Panc1 (cell line): ENCODE measurements around the gene TRIM60. TPM values are rescaled to one million over a fixed set of nuclear protein-coding genes. Genes with fewer than 3 reads are reported as not detected.

Source experiments
- ATAC-seq: fragments of 200-7000 bp; cut with Tn5 transposase; 2 replicates; pipeline ENCODE4 v1.9.1; 2020; ENCODE audit warnings: mild to moderate bottlenecking, moderate library complexity
- BruUV-seq: library from RNA; stranded (reverse); fragments of 400-500 nt; replicated peaks from 2 replicates; lab custom pipeline; 2021; lab: Mats Ljungman, UMichigan
- CTCF ChIA-PET: fragments of 300-600 bp; sonication (Branson Sonifier 250); formaldehyde crosslinking; loops from one replicate; lab custom pipeline; 2022; ENCODE audit warnings: antibody characterized with exemption; lab: Charles Lee
- POLR2A ChIA-PET: fragments of 300-600 bp; sonication (Branson Sonifier 250); formaldehyde crosslinking; loops from one replicate; lab custom pipeline; 2022; ENCODE audit warnings: antibody characterized with exemption; lab: Charles Lee
- DNase-seq: peaks from one replicate; pipeline ENCODE4 v3.0.0-alpha.2; 2010; ENCODE audit warnings: low read depth, low spot score
- H3K27ac ChIP-seq: 2 replicates; pipeline ENCODE4 v1.5.1; 2011; ENCODE audit warnings: mild to moderate bottlenecking, low read length, inconsistent platforms
- H3K27me3 ChIP-seq: fragments of 200-500 bp; sonication (Bioruptor generic); 2 replicates; pipeline ENCODE4 v1.6.0; 2014; ENCODE audit warnings: low read length, inconsistent platforms; ENCODE audit not compliant: control insufficient read depth, insufficient read depth
- H3K36me3 ChIP-seq: fragments of 200-500 bp; sonication (Bioruptor generic); 2 replicates; pipeline ENCODE4 v1.5.1; 2014; ENCODE audit warnings: inconsistent platforms, mild to moderate bottlenecking, low read length, moderate library complexity; ENCODE audit not compliant: control insufficient read depth, insufficient read depth
- H3K4me1 ChIP-seq: 2 replicates; pipeline ENCODE4 v1.5.1; 2011; ENCODE audit warnings: inconsistent platforms, mild to moderate bottlenecking, low read length, moderate library complexity; ENCODE audit not compliant: control insufficient read depth, insufficient read depth
- H3K4me3 ChIP-seq, 2 experiments: 2 replicates each; pipeline ENCODE4 v1.5.1; 2011 to 2012; ENCODE audit warnings: low read depth in 2 of 2, low read length in 2 of 2, mild to moderate bottlenecking in 2 of 2, inconsistent platforms in 1 of 2, moderate library complexity in 1 of 2
- H3K9me3 ChIP-seq: fragments of 200-500 bp; sonication (Bioruptor generic); 2 replicates; pipeline ENCODE4 v1.5.1; 2014; ENCODE audit warnings: low read depth, mild to moderate bottlenecking, inconsistent platforms, low read length, moderate library complexity; ENCODE audit not compliant: control insufficient read depth, insufficient read depth
- POLR2AphosphoS5 ChIP-seq: IDR thresholded peaks from 2 replicates; pipeline ENCODE4 v1.6.1; 2012; ENCODE audit warnings: mild to moderate bottlenecking, low read depth, low read length, moderate library complexity
- SIN3A ChIP-seq: IDR thresholded peaks from 2 replicates; pipeline ENCODE4 v1.6.1; 2012; ENCODE audit warnings: low read depth, mild to moderate bottlenecking, low read length, moderate library complexity, borderline replicate concordance; ENCODE audit not compliant: insufficient read depth
- TCF7L2 ChIP-seq: IDR thresholded peaks from 2 replicates; pipeline ENCODE4 v1.6.1; 2011; ENCODE audit warnings: mild to moderate bottlenecking, low read depth, low read length, inconsistent platforms
- in situ Hi-C: cut with HindIII; loops from 2 replicates; pipeline ENCODE4 v1.10.0; 2016; ENCODE audit warnings: low sequenced_read_pairs, low pct_unique_long_range_greater_than_20kb
- intact Hi-C: fragments of 100-400 bp; cut with micrococcal nuclease; formaldehyde crosslinking; loops from one replicate; pipeline ENCODE4 v1.10.0; 2022; ENCODE audit not compliant: unreplicated experiment
- total RNA-seq: library from RNA; stranded (reverse); gene quantifications from one replicate; pipeline ENCODE4 v1.2.1, GENCODE V29; 2021; ENCODE audit not compliant: unreplicated experiment
- TF ChIP-seq, protein P1 (sequence below): fragments of 450-650 bp; IDR thresholded peaks from 2 replicates; pipeline ENCODE4 v1.5.1; 2017; ENCODE audit warnings: mild to moderate bottlenecking
- TF ChIP-seq, protein P2 (sequence below), 2 experiments: IDR thresholded peaks; 2 replicates each; pipeline ENCODE4 v1.6.1; 2011 to 2012; ENCODE audit warnings: low read depth in 2 of 2, control low read depth in 1 of 2, low read length in 1 of 2, mild to moderate bottlenecking in 1 of 2, moderate library complexity in 1 of 2; ENCODE audit not compliant: insufficient read depth in 1 of 2

TRIM60 gene
- total RNA-seq, 1 experiment from 2014 or later: not detected

DNA sequence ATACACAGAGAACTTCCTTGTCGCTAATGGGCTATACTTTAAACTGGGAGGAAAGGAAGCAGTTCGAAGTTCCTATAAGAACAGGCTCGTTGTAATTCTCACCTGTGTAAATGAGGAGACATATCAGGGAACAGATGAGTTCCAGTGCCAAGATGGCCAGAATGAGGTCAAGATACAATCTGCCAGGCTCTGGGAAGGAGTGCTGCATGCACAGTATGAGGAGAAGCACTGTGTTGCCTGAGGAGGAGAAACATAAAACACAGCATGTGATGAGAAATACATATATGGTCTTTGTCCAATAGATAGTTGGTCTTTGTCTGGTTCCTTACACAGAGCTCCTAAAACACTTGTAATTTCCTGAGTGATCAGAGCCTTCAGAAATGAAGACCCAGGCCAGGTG, 56.6 kb downstream of the TRIM60 start:
- POLR2A ChIA-PET: no interaction called here
- in situ Hi-C loops: no loop called here
- intact Hi-C loops: no loop called here
- ATAC-seq: no peak
- CTCF ChIA-PET: no interaction called here
- Histone ChIP-seq H3K27ac (no peak overlapping the region), H3K36me3 (no peaks in the 10 kb centered on the region), H3K27me3 (no peaks in the 10 kb centered on the region), H3K4me1 (no peaks in the 10 kb centered on the region), H3K9me3 (no peaks in the 10 kb centered on the region), H3K4me3 (no peak overlapping the region)
- no TSS peak for BruUV-seq
- TF ChIP-seq SIN3A (no peak), TCF7L2 (no peak), POLR2AphosphoS5 (no peak)
- TF ChIP-seq, protein P1, sequence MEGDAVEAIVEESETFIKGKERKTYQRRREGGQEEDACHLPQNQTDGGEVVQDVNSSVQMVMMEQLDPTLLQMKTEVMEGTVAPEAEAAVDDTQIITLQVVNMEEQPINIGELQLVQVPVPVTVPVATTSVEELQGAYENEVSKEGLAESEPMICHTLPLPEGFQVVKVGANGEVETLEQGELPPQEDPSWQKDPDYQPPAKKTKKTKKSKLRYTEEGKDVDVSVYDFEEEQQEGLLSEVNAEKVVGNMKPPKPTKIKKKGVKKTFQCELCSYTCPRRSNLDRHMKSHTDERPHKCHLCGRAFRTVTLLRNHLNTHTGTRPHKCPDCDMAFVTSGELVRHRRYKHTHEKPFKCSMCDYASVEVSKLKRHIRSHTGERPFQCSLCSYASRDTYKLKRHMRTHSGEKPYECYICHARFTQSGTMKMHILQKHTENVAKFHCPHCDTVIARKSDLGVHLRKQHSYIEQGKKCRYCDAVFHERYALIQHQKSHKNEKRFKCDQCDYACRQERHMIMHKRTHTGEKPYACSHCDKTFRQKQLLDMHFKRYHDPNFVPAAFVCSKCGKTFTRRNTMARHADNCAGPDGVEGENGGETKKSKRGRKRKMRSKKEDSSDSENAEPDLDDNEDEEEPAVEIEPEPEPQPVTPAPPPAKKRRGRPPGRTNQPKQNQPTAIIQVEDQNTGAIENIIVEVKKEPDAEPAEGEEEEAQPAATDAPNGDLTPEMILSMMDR: no peak
- TF ChIP-seq, protein P2, sequence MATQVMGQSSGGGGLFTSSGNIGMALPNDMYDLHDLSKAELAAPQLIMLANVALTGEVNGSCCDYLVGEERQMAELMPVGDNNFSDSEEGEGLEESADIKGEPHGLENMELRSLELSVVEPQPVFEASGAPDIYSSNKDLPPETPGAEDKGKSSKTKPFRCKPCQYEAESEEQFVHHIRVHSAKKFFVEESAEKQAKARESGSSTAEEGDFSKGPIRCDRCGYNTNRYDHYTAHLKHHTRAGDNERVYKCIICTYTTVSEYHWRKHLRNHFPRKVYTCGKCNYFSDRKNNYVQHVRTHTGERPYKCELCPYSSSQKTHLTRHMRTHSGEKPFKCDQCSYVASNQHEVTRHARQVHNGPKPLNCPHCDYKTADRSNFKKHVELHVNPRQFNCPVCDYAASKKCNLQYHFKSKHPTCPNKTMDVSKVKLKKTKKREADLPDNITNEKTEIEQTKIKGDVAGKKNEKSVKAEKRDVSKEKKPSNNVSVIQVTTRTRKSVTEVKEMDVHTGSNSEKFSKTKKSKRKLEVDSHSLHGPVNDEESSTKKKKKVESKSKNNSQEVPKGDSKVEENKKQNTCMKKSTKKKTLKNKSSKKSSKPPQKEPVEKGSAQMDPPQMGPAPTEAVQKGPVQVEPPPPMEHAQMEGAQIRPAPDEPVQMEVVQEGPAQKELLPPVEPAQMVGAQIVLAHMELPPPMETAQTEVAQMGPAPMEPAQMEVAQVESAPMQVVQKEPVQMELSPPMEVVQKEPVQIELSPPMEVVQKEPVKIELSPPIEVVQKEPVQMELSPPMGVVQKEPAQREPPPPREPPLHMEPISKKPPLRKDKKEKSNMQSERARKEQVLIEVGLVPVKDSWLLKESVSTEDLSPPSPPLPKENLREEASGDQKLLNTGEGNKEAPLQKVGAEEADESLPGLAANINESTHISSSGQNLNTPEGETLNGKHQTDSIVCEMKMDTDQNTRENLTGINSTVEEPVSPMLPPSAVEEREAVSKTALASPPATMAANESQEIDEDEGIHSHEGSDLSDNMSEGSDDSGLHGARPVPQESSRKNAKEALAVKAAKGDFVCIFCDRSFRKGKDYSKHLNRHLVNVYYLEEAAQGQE (IDR thresholded peaks at IDR 0.05; ENCODE audit: insufficient read depth in 1 of 2, low read depth in 2 of 2, low read length in 1 of 2): no peak
- DNase-seq: no peak

Other genes starting within 250 kb of the TRIM60 start
- gene APELA, start 154.8 kb upstream of the TRIM60 start, total RNA-seq: not detected
- not detected for gene TRIM61, start 54.3 kb upstream of the TRIM60 start, total RNA-seq
- not detected for gene TRIM75, start 21.9 kb downstream of the TRIM60 start, total RNA-seq
- gene TMEM192, start 80.9 kb downstream of the TRIM60 start, total RNA-seq: 7.2 TPM
- 17.4 TPM for gene KLHL2, start 175.6 kb downstream of the TRIM60 start, total RNA-seq